Memory B cell (primary cell): ENCODE results near the gene BTN1A1.
A peak's percentile ranks its signal among the peaks of the same experiment; 100 is the strongest.
"Not testable (repeated sequence)": the region's sequence is repeated elsewhere in the genome, so short reads cannot be mapped to it uniquely, and the experiment has no call there.

Experiments used
- ATAC-seq: fragments of 150-1000 bp; cut with Tn5 transposase; 2 replicates; pipeline ENCODE4 v1.10.0; 2021; ENCODE audit warnings: low read depth, mild to moderate bottlenecking, moderate library complexity
- DNase-seq, 2 donors: peaks; one replicate each; pipeline ENCODE4 v3.0.0; 2022; ENCODE audit warnings: low spot score in 2 of 2
- H3K27ac Mint-ChIP-seq: one replicate; pipeline ENCODE4 v1.8.0; 2022; ENCODE audit warnings: mild to moderate bottlenecking, moderate library complexity, mixed read lengths
- H3K27me3 Mint-ChIP-seq: one replicate; pipeline ENCODE4 v1.8.0; 2022; ENCODE audit warnings: mixed read lengths
- H3K36me3 Mint-ChIP-seq: one replicate; pipeline ENCODE4 v1.8.0; 2022; ENCODE audit warnings: mild to moderate bottlenecking, mixed read lengths
- H3K4me1 Mint-ChIP-seq: one replicate; pipeline ENCODE4 v1.8.0; 2022; ENCODE audit warnings: mixed read lengths
- H3K4me3 Mint-ChIP-seq: one replicate; pipeline ENCODE4 v1.8.0; 2022; ENCODE audit warnings: mild to moderate bottlenecking, moderate library complexity, mixed read lengths
- H3K9me3 Mint-ChIP-seq: one replicate; pipeline ENCODE4 v1.8.0; 2022; ENCODE audit warnings: mixed read lengths

BTN1A1 gene

DNA sequence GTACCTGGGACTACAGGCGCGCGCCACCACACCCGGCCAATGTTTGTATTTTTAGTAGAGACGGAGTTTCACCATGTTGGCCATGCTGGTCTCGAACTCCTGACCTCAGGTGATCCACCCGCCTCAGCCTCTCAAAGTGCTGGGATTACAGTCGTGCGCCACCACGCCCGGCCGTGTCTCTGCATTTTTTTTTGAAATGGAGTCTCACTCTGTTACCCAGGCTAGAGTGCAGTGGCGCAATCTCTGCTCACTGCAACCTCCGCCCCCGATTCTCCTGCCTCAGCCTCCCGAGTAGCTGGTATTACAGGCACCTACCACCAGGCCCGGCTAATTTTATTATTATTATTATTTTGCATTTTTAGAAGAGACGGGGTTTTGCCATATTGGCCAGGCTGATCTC lies 47.3 kb downstream of the BTN1A1 start:
- H3K4me1 Mint-ChIP-seq = peaks cover 20% of the 10 kb centered on the region
- not testable (repeated sequence) for DNase-seq, ATAC-seq

DNA sequence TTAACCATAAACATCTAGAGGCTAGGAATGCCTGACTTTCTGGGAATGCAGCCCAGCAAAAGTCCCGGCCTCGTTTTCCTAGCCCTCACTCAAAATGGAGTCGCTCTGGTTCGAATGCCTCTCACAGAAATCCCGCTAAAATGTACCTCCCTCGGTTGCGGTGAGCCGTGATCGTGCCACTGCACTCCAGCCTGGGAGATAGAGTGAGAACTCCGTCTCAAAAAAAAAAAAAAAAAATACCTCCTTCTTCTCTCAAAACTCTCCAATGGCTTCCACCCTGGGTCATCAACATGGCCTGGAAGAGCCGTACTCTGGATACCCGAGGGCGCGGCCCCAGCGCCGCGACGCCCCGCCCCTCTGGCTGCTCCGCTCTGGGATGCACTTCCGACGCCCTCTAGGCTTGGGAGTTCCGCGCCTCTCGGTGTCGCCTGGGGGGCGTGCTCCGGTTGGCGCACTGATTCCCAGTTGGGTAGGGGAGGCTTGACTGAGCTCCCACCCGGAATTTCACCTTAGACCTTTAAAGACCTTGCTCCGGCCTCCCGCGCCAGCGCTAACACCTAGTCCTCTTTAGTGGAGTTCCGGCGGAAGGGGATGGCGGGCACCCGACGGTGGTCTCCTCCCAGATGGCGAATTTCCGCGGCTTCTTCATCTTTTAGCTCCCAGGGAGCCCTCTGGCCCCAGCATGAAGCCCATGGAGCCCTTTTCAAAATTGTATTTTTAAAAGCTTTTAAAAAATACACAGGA lies 50.3 kb downstream of the BTN1A1 start:
- Mint-ChIP-seq H3K27ac (peak overlapping the region; percentile 55), H3K36me3 (no peaks in the 10 kb centered on the region), H3K27me3 (no peaks in the 10 kb centered on the region), H3K4me1 (peaks cover 15% of the 10 kb centered on the region), H3K4me3 (peak overlapping the region; percentile 92), H3K9me3 (no peaks in the 10 kb centered on the region)
- DNase-seq = peak in 1 of 2 donors; percentile 50
- peak; percentile 8 for ATAC-seq

More for the DNA sequence above, 47.3 kb downstream of the BTN1A1 start:
- not testable (repeated sequence) for H3K9me3 Mint-ChIP-seq, H3K27ac Mint-ChIP-seq, H3K4me3 Mint-ChIP-seq, H3K27me3 Mint-ChIP-seq, H3K36me3 Mint-ChIP-seq

DNA sequence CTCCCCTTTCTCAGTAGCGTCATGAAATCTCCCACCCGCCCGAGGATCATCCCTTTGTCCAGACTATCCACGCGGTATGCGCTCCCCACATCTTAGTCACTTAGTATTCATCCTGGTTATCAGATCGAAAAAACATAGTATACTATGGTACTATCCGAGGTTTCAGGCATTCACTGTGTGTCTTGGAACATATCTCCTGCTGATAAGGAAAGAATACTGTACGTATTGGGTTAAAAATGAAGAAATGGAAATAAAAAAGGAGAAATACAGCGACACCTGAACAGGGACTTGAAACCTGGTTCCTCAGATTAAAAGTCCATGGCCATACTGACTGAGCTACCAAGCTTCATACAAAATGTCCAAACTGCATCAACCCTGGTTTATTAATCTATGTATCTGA lies 52.1 kb downstream of the BTN1A1 start:
- H3K4me3 Mint-ChIP-seq = no peak overlapping the region

DNA sequence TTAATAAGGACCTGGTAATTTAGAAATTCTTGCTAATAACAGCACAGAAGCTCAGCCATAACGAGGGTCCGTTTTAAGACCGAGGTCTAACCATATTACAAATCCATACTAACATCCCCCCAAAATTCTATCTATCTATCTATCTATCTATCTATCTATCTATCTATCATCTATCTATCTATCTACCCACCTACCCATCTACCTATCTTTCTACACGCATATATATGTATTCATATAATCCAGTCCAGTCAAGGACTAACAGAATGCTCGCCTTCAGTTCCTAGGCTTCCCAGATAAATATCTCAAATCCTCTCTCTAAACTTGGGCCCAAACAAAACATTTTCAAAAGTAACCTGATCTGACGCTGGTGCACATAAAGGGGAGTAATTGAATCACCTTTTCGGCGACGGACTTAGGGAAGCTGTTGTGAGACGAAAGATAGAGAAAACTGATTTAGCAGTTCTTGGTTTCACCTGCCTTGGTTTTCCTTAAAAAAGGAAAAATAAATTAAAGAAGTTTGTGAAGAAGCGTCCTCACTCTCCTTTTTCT lies 52.6 kb downstream of the BTN1A1 start:
- ATAC-seq (no peak), DNase-seq (no peak)
- H3K36me3 Mint-ChIP-seq = no peaks in the 10 kb centered on the region
- no peaks in the 10 kb centered on the region for H3K27me3 Mint-ChIP-seq
- no peak overlapping the region for H3K4me3 Mint-ChIP-seq
- H3K9me3 Mint-ChIP-seq = no peaks in the 10 kb centered on the region
- no peak overlapping the region for H3K27ac Mint-ChIP-seq
- H3K4me1 Mint-ChIP-seq = peaks cover 17% of the 10 kb centered on the region

More for the DNA sequence above, 52.1 kb downstream of the BTN1A1 start:
- ATAC-seq (no peak), DNase-seq (no peak)
- Mint-ChIP-seq H3K36me3 (no peaks in the 10 kb centered on the region), H3K4me1 (peaks cover 17% of the 10 kb centered on the region), H3K27me3 (no peaks in the 10 kb centered on the region), H3K9me3 (no peaks in the 10 kb centered on the region), H3K27ac (no peak overlapping the region)

DNA sequence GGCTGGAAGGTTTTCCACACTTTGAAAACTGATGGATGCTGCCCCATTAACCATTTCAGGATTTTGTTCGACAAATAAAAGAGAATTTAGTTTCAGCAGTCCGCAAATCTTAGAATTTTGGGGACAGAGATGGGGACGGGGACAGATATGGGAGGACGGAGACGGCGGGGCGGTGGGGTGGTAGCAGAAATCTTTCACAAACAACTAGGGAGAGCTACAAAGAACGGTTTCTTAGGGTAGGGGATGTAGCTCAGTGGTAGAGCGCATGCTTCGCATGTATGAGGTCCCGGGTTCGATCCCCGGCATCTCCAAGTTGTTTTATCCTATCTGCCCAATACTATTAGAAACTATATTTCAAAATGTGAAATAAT lies 53.1 kb downstream of the BTN1A1 start:
- Mint-ChIP-seq H3K27me3 (no peaks in the 10 kb centered on the region), H3K4me1 (peaks cover 17% of the 10 kb centered on the region), H3K4me3 (no peak overlapping the region), H3K27ac (no peak overlapping the region), H3K36me3 (no peaks in the 10 kb centered on the region), H3K9me3 (no peaks in the 10 kb centered on the region)
- ATAC-seq = peak; percentile 61
- DNase-seq = peak; percentile 73 to 77

DNA sequence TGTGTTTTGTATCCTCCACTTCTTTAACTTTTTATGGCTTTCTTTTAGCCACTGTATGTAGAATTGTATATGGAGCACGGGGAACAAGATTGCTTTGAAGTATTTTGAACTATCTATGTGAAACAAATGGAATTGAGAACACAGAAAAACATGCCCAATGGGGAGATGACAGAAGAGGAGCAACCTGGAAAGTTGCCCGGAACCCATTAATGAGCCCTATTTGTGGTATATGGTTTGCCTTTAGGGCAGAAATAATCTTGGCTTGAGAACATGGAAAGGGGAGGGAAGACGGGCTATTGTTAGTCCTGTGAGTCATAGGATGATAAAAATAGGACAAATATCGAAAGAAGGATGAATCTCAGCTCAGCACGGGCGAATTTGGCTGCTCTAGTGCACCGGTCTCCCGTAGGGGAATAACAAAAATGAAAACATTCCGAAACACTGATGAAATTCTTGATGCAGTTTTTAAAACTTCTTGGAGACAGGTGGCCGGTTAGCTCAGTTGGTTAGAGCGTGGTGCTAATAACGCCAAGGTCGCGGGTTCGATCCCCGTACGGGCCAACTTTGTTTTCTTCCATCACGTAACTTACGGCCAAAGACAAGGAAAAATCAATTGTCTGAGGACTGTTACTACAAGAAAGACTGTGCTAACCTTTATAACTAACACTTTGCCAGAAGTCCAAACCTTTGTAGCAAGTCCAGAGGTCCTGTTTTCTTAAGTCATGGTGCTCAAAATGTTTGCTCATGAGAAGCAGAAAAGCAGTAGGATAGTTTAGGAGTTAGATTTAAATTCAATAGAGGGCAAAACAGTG lies 53.7 kb downstream of the BTN1A1 start:
- Mint-ChIP-seq H3K36me3 (no peaks in the 10 kb centered on the region), H3K4me3 (no peak overlapping the region), H3K4me1 (peaks cover 17% of the 10 kb centered on the region), H3K27ac (no peak overlapping the region), H3K27me3 (no peaks in the 10 kb centered on the region), H3K9me3 (no peaks in the 10 kb centered on the region)
- DNase-seq = peak; percentile 76 to 82
- ATAC-seq = peak; percentile 57

DNA sequence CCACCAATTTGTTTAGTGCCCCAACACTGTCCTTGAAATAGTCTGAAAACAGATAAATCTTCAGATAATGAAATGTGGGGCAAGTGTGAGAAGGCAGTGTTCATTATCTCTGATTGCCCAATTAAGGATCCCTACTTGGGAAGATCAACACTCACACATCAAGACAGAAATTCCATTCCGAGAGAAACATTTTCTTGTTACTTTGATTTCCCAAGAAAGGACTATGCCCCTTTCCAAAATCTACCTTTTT lies 54.3 kb downstream of the BTN1A1 start:
- peaks cover 17% of the 10 kb centered on the region for H3K4me1 Mint-ChIP-seq
- DNase-seq (no peak), ATAC-seq (peak; percentile 3)
- no peak overlapping the region for H3K27ac Mint-ChIP-seq
- no peaks in the 10 kb centered on the region for H3K9me3 Mint-ChIP-seq
- H3K27me3 Mint-ChIP-seq = no peaks in the 10 kb centered on the region
- H3K4me3 Mint-ChIP-seq = no peak overlapping the region
- H3K36me3 Mint-ChIP-seq = no peaks in the 10 kb centered on the region

DNA sequence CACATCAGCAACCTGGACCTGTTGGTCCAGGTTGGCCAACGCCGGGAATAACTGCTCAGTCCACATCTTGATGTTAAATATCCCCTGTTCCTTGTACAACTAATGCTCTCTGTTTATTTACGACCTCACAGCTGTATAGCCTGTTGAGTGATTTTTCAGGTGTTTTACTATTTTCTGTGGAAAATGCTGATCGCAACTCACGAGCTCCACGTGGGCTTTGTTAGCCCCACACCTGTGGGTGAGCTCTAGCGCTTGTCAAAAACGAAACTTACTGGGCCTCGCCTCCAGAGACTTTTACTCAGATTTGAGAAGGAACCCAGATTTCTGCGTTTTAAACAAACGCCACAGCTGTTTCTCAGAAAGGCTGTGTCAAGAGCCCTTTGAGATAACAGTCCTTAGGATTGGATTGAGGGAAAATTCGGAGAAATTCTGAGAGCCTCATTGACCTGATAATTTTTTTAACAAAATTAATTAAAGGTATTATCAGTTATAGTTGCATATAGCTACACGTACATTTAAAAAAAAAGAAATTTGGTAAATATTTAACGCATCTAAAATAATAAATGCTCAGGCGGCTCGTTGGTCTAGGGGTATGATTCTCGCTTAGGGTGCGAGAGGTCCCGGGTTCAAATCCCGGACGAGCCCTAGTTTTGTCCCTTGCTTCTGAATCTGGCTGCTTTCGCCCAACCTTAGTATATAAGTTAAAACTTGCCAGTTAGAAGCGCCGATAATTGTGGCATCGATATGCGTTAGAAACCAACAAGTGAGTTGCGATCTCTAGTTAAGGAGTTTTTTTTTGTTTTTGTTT lies 54.8 kb downstream of the BTN1A1 start:
- Mint-ChIP-seq H3K27ac (no peak overlapping the region), H3K9me3 (no peaks in the 10 kb centered on the region), H3K36me3 (no peaks in the 10 kb centered on the region), H3K4me3 (peak overlapping the region; percentile 81), H3K27me3 (no peaks in the 10 kb centered on the region), H3K4me1 (peaks cover 17% of the 10 kb centered on the region)
- peak; percentile 52 for ATAC-seq
- DNase-seq = peak in 1 of 2 donors; percentile 49

DNA sequence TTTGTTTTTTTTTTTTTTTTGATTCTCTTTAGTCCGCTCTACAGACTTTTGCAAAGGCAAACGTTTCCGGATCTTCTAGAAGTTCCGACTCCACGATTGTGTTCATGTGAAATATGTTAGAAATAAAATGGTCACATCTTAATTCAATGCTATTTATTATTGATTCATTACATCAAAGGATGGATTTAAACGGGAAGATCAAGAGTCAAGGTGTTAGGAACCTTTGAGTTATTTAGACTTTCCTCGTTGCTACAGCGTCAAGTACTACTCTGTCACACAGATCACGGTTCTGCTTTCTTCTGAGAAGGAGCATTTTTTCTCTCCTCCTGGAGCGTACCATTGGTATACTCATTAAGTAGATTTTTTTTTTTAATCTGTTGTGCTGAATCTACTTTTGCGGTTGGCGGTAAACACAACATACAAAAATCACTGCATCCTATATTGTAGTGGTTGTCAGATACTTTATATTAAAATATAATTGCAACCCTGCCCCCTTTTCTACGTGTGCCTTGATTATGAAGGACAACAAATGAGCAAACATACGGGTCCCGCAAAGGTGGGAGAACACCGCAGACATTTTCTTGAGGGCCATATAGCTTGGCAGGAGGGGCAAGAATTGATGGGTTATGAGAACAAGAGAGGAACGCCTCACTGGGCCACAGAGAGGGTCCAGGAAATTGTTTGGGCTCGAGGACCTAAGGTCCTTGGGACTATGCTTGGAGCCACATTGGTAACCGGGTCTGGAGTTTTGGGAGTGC lies 55.6 kb downstream of the BTN1A1 start:
- DNase-seq = no peak
- H3K4me3 Mint-ChIP-seq = peak overlapping the region; percentile 81
- H3K9me3 Mint-ChIP-seq = no peaks in the 10 kb centered on the region
- peak overlapping the region; percentile 45 for H3K27ac Mint-ChIP-seq
- peaks cover 11% of the 10 kb centered on the region for H3K4me1 Mint-ChIP-seq
- ATAC-seq = no peak
- no peaks in the 10 kb centered on the region for H3K36me3 Mint-ChIP-seq
- no peaks in the 10 kb centered on the region for H3K27me3 Mint-ChIP-seq

DNA sequence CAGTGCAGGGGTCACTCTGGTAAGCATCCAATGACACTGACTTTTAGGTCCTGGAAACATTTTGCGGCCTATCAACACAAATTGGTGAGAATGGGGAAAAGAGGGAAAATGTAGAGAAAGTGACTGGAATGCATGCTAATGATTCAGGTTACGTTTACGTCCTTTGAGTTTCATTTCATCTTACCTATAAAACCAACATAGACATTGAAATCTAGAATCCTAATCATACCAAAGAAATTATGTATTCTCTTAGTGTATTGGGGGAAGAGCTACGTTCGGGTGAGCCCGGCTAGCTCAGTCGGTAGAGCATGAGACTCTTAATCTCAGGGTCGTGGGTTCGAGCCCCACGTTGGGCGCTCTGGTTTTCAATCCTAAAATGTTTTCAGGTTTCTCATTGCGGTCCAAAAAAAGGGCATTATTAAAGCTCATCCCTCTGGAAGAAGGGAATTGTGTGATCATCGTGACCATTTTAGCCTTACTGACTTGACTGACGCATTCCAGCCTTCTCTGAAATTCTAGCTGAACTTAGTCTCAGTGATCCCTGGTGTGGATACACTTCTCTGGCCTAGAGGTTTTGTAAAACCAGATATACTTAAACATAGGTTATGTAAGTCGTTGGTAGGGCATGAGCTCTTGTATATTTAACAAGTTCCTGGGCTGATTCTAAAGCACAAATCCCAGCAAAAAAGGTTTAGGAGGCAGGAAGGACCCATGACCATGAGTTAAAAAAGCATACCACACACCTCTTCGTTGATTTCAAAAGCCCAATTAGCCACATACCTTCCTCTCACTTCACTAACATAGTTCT lies 56.4 kb downstream of the BTN1A1 start:
- Mint-ChIP-seq H3K36me3 (no peaks in the 10 kb centered on the region), H3K4me1 (peaks cover 10% of the 10 kb centered on the region), H3K27me3 (no peaks in the 10 kb centered on the region), H3K4me3 (no peak overlapping the region), H3K27ac (peak overlapping the region; percentile 45), H3K9me3 (no peaks in the 10 kb centered on the region)
- DNase-seq = no peak
- no peak for ATAC-seq
